Ovary (tissue), 9 donors: ENCODE measurements around the gene SEBOX. TPM values are rescaled to one million over a fixed set of nuclear protein-coding genes. Genes with fewer than 3 reads are reported as not detected.
A peak's percentile ranks its signal among the peaks of the same experiment; 100 is the strongest.

ENCODE experiments used
- DNase-seq, 5 donors: peaks; one replicate each; pipeline ENCODE4 v3.0.0-alpha.2; 2019 to 2020
- H3K27ac ChIP-seq, 2 donors: fragments of 200-600 bp; one replicate each; pipeline versions ENCODE4 v1.5.1 to v1.8.0; 2019 to 2022
- H3K27me3 ChIP-seq: fragments of 200-600 bp; one replicate; pipeline ENCODE4 v1.8.0; 2022
- H3K36me3 ChIP-seq: fragments of 200-600 bp; sonication (generic); one replicate; pipeline ENCODE4 v1.5.1; 2019
- H3K4me1 ChIP-seq: one replicate; pipeline ENCODE4 v1.8.1; 2013; ENCODE audit warnings: mild to moderate bottlenecking, moderate library complexity; ENCODE audit not compliant: insufficient read depth
- H3K4me3 ChIP-seq: fragments of 200-600 bp; sonication (generic); one replicate; pipeline ENCODE4 v1.5.1; 2017
- H3K9me3 ChIP-seq, 2 donors: fragments of 200-600 bp in 1 of 2; sonication (generic) in 1 of 2; one replicate each; pipeline versions ENCODE4 v1.5.1 to v1.8.1; 2013 to 2019; ENCODE audit warnings: mild to moderate bottlenecking in 1 of 2, moderate library complexity in 1 of 2
- EP300 ChIP-seq: sonication (generic); formaldehyde crosslinking; IDR thresholded peaks from one replicate; pipeline ENCODE4 v1.6.1; 2017; ENCODE audit warnings: antibody characterized with exemption
- POLR2A ChIP-seq: fragments of 450-650 bp; IDR thresholded peaks from one replicate; pipeline ENCODE4 v1.6.1; 2017; ENCODE audit warnings: antibody characterized with exemption, mild to moderate bottlenecking, moderate library complexity
- WGBS, 3 donors: extraction: QIAGEN DNeasy Blood & Tissue Kit in 1 of 3; methylation state at CpG; one replicate each; pipeline versions ENCODE4 v1.1.5 to v1.1.7; 2013 to 2017; 5-methylcytosine and 5-hydroxymethylcytosine counted together
- intact Hi-C, 4 donors: fragments of 100-400 bp; cut with DNase I; formaldehyde crosslinking; loops; one replicate each; pipeline versions ENCODE4 v1.11.0 to v1.15.1; 2022 to 2023
- polyA plus RNA-seq, 2 donors: library from polyadenylated mRNA; stranded (reverse); fragments of 200-250 nt in 1 of 2; fragments of 350-450 nt in 1 of 2; fragmentation: Illumina TruSeq in 1 of 2; extraction: RNeasy Lipid Tissue Mini Kit (QIAGEN cat#74804) in 1 of 2; gene quantifications; one replicate each; pipeline ENCODE4 v1.2.3, GENCODE V29; 2013 to 2014
- total RNA-seq, 7 donors: library from RNA; depleted of rRNA in 2 of 7; stranded (reverse); fragments of >200 nt in 2 of 7; fragmentation: NEBNext Ultra II Directional in 3 of 7; extraction: Animal tissue kit (Norgen Biotek cat#: 25700) in 3 of 7; gene quantifications; one replicate each; pipeline versions ENCODE4 v1.1.0 to v1.2.4, GENCODE V29; 2016 to 2023
- TF ChIP-seq, protein P1 (sequence below), 3 donors: fragments of 450-650 bp in 2 of 3; fragments of 200-600 bp in 1 of 3; IDR thresholded peaks; one replicate each; pipeline versions ENCODE4 v1.5.1 to v1.8.0; 2016 to 2022; ENCODE audit warnings: antibody characterized with exemption in 3 of 3, mild to moderate bottlenecking in 1 of 3
- donor health status: DM: no; HTN: no; CAD: no; lungs with moderate emphysema.
- donor health status: DM: no; HTN: no; CAD: no.
- donor health status: Bipolar disorder and iron deficiency.
- donor health status: DM: yes; HTN: yes; CAD: no.
- donor health status: DM: no; HTN: no; CAD: no.
- donor health status: DM: yes; HTN: yes; CAD: no.

SEBOX gene
- total and polyA plus RNA-seq, 9 donors: not detected

DNA sequence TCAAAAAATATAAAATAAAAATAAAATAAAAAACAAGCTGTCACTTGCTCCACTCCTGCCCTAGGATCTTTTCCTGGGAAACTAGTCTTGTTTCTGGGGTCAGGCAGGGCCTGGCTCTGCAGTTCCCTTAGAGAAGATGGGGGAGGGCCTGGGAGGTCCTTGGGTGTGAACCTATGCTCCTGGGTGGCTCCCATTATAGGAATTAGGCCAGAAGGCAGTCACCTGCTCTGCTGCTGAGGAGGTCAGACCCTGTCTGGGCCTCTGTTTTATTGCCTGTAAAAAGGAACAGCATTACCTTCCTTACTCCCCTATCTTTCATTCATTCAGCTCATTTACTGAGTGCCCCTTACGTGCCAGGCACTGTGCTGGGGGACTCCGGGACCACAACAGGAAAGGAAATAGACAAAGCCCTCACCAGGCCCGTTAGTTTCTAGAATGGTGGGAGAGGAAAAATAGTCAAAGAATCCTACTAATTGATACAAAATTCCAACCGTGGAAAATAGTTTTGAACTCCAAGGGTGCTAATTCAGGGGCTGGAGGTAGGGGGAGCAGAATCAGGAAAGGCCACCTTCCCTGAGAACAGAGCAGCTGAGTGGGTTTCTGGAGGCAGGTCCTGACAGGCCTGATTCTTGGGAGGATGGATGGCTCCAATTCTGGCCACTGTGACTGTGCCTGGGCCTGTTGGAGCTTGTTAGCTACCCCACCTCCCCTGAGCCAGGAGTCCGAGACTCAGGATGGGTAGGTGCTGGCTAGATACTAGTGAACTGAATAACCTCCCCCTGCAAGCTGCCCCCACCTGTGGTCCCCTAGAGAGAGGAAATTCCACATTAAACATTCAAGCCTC is 42.4 kb upstream of the SEBOX start:
- Histone ChIP-seq H3K9me3 (no peaks in the 10 kb centered on the region), H3K27me3 (no peaks in the 10 kb centered on the region), H3K36me3 (no peaks in the 10 kb centered on the region), H3K4me1 (peaks cover 7% of the 10 kb centered on the region), H3K27ac (no peak overlapping the region), H3K4me3 (no peak overlapping the region)
- intact Hi-C loops: no loop called here
- WGBS, 3 donors: 67 to 71% (median 70%) methylated on average over 5 of the region's 5 CpGs
- no peak for TF ChIP-seq EP300
- peak in 1 of 5 donors; percentile 16 for DNase-seq

DNA sequence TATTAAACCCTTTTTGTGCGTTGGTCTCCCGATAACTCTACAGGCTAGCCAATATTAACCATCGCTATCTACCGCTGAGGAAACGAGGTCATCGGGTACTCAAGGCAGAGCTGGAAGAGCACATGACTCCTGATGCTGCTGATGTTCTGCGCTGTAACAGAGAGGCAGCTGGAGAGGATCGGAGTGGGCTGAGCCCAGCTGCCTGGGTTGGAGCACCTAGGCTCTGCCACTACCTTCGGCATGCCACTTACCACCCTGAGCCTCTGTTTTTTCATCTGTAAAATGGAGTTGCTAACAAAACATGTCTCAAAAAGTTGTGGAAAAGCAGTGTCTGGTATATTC is 41.4 kb upstream of the SEBOX start:
- TF ChIP-seq POLR2A: no peak
- TF ChIP-seq EP300: no peak
- TF ChIP-seq, protein P1, sequence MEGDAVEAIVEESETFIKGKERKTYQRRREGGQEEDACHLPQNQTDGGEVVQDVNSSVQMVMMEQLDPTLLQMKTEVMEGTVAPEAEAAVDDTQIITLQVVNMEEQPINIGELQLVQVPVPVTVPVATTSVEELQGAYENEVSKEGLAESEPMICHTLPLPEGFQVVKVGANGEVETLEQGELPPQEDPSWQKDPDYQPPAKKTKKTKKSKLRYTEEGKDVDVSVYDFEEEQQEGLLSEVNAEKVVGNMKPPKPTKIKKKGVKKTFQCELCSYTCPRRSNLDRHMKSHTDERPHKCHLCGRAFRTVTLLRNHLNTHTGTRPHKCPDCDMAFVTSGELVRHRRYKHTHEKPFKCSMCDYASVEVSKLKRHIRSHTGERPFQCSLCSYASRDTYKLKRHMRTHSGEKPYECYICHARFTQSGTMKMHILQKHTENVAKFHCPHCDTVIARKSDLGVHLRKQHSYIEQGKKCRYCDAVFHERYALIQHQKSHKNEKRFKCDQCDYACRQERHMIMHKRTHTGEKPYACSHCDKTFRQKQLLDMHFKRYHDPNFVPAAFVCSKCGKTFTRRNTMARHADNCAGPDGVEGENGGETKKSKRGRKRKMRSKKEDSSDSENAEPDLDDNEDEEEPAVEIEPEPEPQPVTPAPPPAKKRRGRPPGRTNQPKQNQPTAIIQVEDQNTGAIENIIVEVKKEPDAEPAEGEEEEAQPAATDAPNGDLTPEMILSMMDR (IDR thresholded peaks at IDR 0.05): no peak
- 26 to 36% (median 30%) methylated on average over 9 of the region's 9 CpGs for WGBS, 3 donors
- no peak for DNase-seq

GRCh38 chr17:28405632-28406472 is 40.9 kb upstream of the SEBOX start, which contains the start of gene SLC46A1:
TSS of gene SLC46A1 (minus strand) at chr17:28406212. CDS start at chr17:28406114, 98 bp downstream.
- no peaks in the 10 kb centered on the region for H3K9me3 ChIP-seq
- H3K4me3 ChIP-seq: peak within 1 kb of the TSS; percentile 88
- peak within 1 kb of the TSS in 1 of 2 donors; percentile 9 for H3K27ac ChIP-seq
- TF ChIP-seq POLR2A (no peak), EP300 (no peak)
- TF ChIP-seq, protein P1 (IDR thresholded peaks at IDR 0.05): no peak
- peaks cover 7% of the 10 kb centered on the region for H3K4me1 ChIP-seq
- no peaks in the 10 kb centered on the region for H3K36me3 ChIP-seq
- intact Hi-C loops: no loop called here
- H3K27me3 ChIP-seq: no peaks in the 10 kb centered on the region
- DNase-seq: peak; percentile 40 to 73 (median 62)
- 0 to 1% (median 1%) methylated on average over 46 to 70 of the region's 70 CpGs for whole genome bisulfite sequencing, 3 donors

More for the DNA sequence above, 41.4 kb upstream of the SEBOX start:
- Histone ChIP-seq H3K4me1 (peaks cover 7% of the 10 kb centered on the region), H3K27me3 (no peaks in the 10 kb centered on the region), H3K4me3 (peak overlapping the region; percentile 88), H3K27ac (peak overlapping the region in 1 of 2 donors; percentile 9), H3K36me3 (no peaks in the 10 kb centered on the region), H3K9me3 (no peaks in the 10 kb centered on the region)
- intact Hi-C loops: no loop called here

DNA sequence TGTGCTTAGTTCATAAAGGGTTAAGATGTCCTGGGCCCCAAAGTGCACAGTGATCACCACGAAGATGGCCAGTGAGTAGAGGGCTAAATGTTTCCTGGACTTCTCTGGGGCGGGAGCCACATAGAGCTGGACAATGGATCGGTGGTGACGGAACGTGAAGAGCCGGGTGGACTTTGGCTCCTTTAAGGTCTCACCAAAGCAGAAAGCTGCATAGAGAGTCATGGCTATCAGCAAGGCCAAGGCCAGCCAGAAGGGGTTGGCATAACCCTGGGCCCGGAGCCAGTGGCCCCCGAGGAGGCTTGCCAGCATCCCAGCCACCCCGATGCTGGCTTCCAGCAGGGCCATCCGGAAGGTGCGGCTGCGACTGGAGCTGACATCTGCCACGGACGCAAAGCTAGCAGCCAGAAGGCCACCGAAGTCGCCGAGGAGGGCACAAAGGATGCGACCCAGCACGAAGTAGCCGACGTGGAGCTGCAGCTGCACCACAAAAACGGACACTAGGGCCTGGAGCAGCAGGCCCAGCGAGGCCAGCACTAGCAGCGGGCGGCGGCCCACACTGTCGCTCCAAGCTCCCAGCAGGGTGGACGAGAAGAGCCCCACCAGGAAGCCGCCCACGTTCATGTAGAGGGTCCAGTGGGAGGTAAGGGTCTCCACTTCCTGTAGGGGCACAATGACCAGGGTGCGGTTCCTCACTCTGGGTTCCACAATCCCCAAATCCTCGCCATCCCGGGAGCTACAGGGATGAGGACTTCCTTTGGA is 40.0 kb upstream of the SEBOX start:
- no peaks in the 10 kb centered on the region for H3K9me3 ChIP-seq
- intact Hi-C loops: no loop called here
- peaks cover 7% of the 10 kb centered on the region for H3K4me1 ChIP-seq
- no peak overlapping the region for H3K27ac ChIP-seq
- H3K36me3 ChIP-seq: no peaks in the 10 kb centered on the region
- H3K4me3 ChIP-seq: peak overlapping the region; percentile 88
- no peaks in the 10 kb centered on the region for H3K27me3 ChIP-seq
- DNase-seq: peak in 4 of 5 donors; percentile 12 to 59 (median 43)
- 9 to 21% (median 11%) methylated on average over 33 of the region's 33 CpGs for WGBS, 3 donors
- TF ChIP-seq, protein P1 (IDR thresholded peaks at IDR 0.05): no peak
- TF ChIP-seq EP300 (no peak), POLR2A (no peak)
